ENCODE results near the gene PKNOX1.
"Not testable (repeated sequence)": the region's sequence is repeated elsewhere in the genome, so short reads cannot be mapped to it uniquely, and the experiment has no call there.

The PKNOX1 gene

DNA sequence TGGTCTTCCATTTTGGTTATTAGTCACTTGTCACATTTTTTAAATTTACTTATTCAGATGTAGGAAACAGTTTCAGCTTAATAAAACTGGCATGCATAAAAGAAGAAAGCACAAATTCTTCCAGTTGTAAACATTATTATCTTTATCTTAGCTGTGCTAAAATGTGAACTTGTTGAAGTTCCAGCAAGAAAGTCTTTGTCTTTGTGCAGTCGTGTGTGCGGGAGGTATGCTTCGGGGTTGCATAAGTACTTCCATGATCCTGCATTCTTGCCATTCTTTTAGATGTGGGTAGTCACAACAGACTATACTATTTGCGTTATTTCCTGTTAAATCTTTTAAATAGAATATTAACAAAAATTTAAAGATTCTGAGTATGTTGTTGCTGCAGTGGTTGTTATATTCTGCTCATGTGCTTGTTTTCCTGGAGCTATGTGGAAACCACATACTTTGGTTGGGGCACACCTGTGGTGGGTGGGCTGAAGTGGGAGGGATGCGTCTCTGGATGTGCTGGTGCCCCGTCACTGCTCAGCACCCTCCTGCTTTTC lies 51.3 kb downstream of the PKNOX1 start:
- Histone ChIP-seq H3K9me3 (ENCODE audit: insufficient read depth, low read depth, low read length) (no peaks in the 10 kb centered on the region), H3K4me3 (ENCODE audit: low read length) (no peak overlapping the region), H3K27me3 (ENCODE audit: insufficient read depth, low read length) (no peaks in the 10 kb centered on the region), H3K27ac (ENCODE audit: low read length) (no peak overlapping the region), H3K9ac (ENCODE audit: low read depth, low read length) (no peak overlapping the region), H3K4me1 (ENCODE audit: insufficient read depth, low read length) (no peaks in the 10 kb centered on the region), H3K36me3 (ENCODE audit: insufficient read depth, low read depth, low read length) (peaks cover 67% of the 10 kb centered on the region)

DNA sequence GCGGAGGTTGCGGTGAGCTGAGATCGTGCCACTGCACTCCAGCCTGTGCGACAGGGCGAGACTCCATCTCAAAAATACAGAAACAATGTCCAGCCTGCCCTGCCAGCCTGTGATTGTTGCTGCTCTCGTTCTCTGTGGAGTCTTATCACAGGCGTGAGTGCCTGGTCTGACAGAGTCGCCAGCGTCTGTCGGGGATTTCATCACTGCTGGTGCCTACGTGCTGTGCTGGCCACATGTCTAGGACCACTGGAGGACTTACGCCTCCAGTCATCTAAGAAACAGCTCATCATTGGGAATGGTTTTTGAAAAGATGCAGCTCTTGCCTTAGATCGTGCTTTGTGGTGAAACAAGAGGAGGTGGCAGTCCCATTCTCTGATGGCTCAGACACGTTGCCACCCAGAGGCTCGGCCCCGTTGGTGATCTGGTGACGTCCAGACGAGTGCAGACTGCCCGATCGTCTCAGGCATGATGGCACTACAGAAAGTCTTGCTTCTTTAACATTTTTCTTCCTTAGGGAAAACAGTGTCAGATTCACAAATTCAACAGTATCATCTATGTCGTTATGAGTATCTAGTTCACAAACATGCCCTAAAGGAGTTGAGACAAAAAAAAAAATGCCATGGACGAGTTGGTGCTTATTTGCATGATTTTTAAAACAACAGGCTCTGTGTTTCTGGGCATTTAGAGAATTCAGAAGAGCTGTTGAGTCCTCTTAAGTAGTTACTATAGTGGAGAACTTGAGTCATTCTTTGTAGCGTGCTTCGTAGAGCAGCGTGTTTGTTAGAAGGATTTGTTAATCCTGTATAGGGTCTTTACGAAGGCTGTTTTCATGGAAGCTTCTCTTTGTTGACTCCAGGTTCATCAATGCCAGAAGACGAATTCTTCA lies 53.7 kb downstream of the PKNOX1 start:
- Histone ChIP-seq H3K9ac (ENCODE audit: low read depth, low read length) (no peak overlapping the region), H3K27me3 (ENCODE audit: insufficient read depth, low read length) (no peaks in the 10 kb centered on the region), H3K4me1 (ENCODE audit: insufficient read depth, low read length) (no peaks in the 10 kb centered on the region), H3K4me3 (ENCODE audit: low read length) (no peak overlapping the region), H3K36me3 (ENCODE audit: insufficient read depth, low read depth, low read length) (peaks cover 68% of the 10 kb centered on the region), H3K9me3 (ENCODE audit: insufficient read depth, low read depth, low read length) (no peaks in the 10 kb centered on the region), H3K27ac (ENCODE audit: low read length) (no peak overlapping the region)

DNA sequence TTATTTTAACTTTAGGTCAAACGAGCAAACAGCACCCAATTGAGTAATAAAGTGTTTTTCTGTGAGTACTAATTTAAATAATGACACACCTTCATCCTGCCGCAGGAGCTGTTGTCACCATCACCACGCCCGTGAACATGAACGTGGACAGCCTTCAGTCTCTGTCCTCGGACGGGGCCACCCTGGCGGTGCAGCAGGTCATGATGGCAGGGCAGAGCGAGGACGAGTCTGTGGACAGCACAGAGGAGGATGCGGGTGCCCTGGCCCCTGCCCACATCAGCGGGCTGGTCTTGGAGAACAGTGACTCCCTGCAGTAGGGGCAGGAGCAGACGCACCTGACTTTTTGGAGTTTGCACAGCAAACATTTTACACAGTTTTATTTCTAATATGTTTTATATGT lies 55.4 kb downstream of the PKNOX1 start:
- Histone ChIP-seq H3K4me1 (ENCODE audit: insufficient read depth, low read length) (no peaks in the 10 kb centered on the region), H3K27me3 (ENCODE audit: insufficient read depth, low read length) (no peaks in the 10 kb centered on the region), H3K27ac (ENCODE audit: low read length) (no peak overlapping the region), H3K9me3 (ENCODE audit: insufficient read depth, low read depth, low read length) (no peaks in the 10 kb centered on the region), H3K36me3 (ENCODE audit: insufficient read depth, low read depth, low read length) (peaks cover 63% of the 10 kb centered on the region), H3K9ac (ENCODE audit: low read depth, low read length) (no peak overlapping the region), H3K4me3 (ENCODE audit: low read length) (no peak overlapping the region)

DNA sequence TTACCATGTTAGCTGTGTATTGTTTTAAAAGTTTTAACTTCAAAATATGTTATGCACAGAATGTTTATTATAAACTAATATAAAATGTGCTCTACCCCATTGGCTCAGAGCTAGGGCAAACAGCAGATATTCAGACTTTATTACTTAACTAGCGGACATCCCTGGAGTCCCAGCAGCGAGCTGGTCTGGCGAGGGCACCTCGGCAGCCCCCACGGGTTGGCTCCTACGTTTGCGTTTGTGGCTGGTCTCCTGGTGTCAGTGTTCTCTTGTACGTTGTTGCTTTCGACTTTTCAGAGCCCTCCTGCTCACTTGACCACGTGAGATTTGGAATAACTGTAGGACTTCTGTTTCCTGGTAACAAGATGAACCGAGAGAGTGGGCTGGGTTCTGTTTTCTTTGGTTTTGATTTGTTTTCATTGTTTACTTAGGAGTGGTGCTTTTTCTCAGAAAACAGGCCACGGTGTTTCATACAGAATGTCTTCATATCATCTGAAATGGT lies 56.8 kb downstream of the PKNOX1 start:
- no peak overlapping the region for H3K9ac ChIP-seq (ENCODE audit: low read depth, low read length)
- H3K27ac ChIP-seq (ENCODE audit: low read length), result no peak overlapping the region
- no peaks in the 10 kb centered on the region for H3K27me3 ChIP-seq (ENCODE audit: insufficient read depth, low read length)
- H3K9me3 ChIP-seq (ENCODE audit: insufficient read depth, low read depth, low read length), result no peaks in the 10 kb centered on the region
- H3K4me1 ChIP-seq (ENCODE audit: insufficient read depth, low read length), result no peaks in the 10 kb centered on the region
- H3K36me3 ChIP-seq (ENCODE audit: insufficient read depth, low read depth, low read length), result peaks cover 56% of the 10 kb centered on the region
- H3K4me3 ChIP-seq (ENCODE audit: low read length), result no peak overlapping the region

DNA sequence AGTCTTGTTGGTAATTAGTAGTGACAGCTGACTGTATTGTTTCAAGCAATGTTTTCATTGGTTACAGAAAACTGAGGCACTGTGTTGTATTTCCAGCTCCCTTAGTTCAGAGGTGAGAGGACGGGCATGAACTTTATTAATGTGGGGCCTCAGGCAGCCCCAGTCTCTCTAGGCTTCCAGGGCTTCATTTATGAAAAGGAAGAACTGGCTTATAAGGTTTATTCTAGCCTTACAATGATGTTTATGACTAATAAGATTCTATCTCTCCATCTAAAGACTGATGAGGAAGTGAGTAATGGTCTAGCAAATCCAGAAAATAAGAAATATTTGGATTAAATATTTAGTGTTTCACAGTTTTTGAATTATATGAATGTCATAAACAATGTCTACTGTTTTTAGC lies 59.7 kb downstream of the PKNOX1 start:
- Histone ChIP-seq H3K4me1 (ENCODE audit: insufficient read depth, low read length) (no peaks in the 10 kb centered on the region), H3K4me3 (ENCODE audit: low read length) (no peak overlapping the region), H3K9ac (ENCODE audit: low read depth, low read length) (no peak overlapping the region), H3K36me3 (ENCODE audit: insufficient read depth, low read depth, low read length) (peaks cover 39% of the 10 kb centered on the region), H3K27ac (ENCODE audit: low read length) (no peak overlapping the region), H3K9me3 (ENCODE audit: insufficient read depth, low read depth, low read length) (no peaks in the 10 kb centered on the region), H3K27me3 (ENCODE audit: insufficient read depth, low read length) (no peaks in the 10 kb centered on the region)

DNA sequence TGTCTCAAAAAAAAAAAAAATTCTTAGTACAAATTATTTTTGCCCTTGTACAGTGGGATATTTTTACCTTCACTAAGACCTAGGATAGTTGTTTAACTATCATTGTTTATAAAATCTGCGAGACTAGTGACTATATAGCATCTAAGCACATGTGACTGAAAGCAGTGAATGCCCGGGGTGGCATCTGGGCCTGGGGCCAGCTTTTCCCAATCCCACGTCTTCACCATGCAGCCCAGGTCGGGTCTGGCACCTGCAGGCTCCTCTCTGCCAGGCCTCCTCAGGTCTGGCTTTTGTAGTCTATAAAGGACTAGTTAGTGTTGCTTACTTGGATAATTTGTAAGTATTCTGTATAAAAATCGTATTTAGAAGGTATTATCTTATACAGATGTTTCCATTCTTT lies 60.5 kb downstream of the PKNOX1 start:
- Histone ChIP-seq H3K36me3 (ENCODE audit: insufficient read depth, low read depth, low read length) (peaks cover 33% of the 10 kb centered on the region), H3K9ac (ENCODE audit: low read depth, low read length) (no peak overlapping the region), H3K9me3 (ENCODE audit: insufficient read depth, low read depth, low read length) (no peaks in the 10 kb centered on the region), H3K27ac (ENCODE audit: low read length) (no peak overlapping the region), H3K27me3 (ENCODE audit: insufficient read depth, low read length) (no peaks in the 10 kb centered on the region), H3K4me3 (ENCODE audit: low read length) (no peak overlapping the region), H3K4me1 (ENCODE audit: insufficient read depth, low read length) (no peaks in the 10 kb centered on the region)

DNA sequence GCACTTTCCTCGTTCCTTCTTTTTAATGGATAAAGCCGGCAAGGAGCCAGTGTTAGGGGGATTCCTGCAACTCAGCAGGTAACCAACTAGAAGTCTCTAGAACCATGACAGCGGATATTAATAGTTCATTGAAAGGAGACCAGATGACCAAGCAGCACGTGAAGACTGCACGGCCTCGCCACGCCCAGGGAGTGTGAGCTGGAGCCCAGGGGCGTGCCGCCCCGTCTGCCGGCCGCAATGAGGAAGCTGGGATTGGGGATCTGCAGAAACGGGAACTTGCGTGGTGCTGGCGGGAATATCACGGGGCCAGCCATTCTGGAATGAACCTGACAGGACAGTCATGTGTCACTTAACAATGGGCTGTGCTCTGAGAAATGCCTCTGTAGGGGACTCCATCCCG lies 62.5 kb downstream of the PKNOX1 start:
- H3K9ac ChIP-seq (ENCODE audit: low read depth, low read length); H3K27me3 ChIP-seq (ENCODE audit: insufficient read depth, low read length); H3K4me3 ChIP-seq (ENCODE audit: low read length); H3K4me1 ChIP-seq (ENCODE audit: insufficient read depth, low read length); H3K27ac ChIP-seq (ENCODE audit: low read length); H3K9me3 ChIP-seq (ENCODE audit: insufficient read depth, low read depth, low read length): not testable (repeated sequence)
- H3K36me3 ChIP-seq (ENCODE audit: insufficient read depth, low read depth, low read length), result peaks cover 14% of the 10 kb centered on the region

DNA sequence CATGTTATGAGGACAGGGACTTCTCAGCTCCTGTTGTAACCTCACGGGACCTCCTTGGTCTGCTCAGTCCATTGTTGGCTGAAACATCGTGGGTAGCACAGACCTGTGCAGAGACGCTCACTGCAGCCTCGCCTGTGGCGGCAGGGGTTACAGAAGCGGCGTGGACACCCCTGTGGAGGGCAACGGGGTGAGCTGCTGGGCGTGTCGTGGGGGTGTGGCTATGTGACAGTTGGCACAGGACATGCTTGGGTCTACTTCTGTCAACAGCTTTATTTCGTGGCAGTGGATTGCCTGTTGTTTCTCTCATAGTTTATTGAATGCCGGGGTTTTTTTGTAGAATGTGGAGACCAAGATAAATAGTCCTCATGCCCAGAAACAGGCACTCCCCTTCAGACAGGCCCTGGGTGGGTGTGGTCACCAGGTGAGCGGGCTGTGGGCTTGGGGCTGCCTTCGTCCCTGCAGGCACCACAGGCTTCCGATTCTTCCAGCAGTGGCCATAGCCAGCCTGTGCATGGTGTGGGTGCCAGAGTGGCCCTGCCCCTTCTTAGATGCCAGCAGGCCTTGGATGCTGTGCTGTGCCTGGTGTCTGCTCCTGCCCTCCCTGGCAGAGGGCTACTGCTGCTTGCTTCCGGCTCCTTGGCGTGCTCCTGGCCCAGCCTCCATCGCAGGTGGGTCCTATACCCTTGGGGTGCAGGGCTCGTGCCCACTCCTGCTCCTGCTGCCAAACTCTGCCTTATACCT lies 63.7 kb downstream of the PKNOX1 start:
- H3K4me1 ChIP-seq (ENCODE audit: insufficient read depth, low read length); H3K27me3 ChIP-seq (ENCODE audit: insufficient read depth, low read length); H3K4me3 ChIP-seq (ENCODE audit: low read length); H3K9me3 ChIP-seq (ENCODE audit: insufficient read depth, low read depth, low read length); H3K27ac ChIP-seq (ENCODE audit: low read length); H3K36me3 ChIP-seq (ENCODE audit: insufficient read depth, low read depth, low read length); H3K9ac ChIP-seq (ENCODE audit: low read depth, low read length): not testable (repeated sequence)

DNA sequence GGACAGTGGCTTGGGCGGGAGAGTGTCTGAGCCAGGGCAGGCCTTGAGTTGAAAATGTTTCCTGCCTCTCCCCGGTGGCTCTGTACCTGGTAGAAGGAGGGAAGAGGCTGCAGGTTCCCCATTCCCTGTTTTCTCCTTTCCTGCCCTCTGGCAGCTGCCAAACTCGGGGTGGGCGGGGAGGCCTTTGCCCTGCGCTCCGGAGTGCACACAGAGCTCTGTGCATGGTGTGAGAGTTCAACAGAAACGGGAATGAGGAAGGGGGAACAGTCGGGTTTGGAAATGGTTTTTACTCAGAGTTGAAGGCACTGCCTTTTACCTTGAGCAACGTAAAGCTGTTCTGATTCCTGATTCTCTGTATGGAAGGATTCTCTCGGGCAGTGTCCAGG lies 64.3 kb downstream of the PKNOX1 start:
- not testable (repeated sequence) for H3K36me3 ChIP-seq (ENCODE audit: insufficient read depth, low read depth, low read length); H3K9ac ChIP-seq (ENCODE audit: low read depth, low read length); H3K27me3 ChIP-seq (ENCODE audit: insufficient read depth, low read length); H3K9me3 ChIP-seq (ENCODE audit: insufficient read depth, low read depth, low read length); H3K4me1 ChIP-seq (ENCODE audit: insufficient read depth, low read length); H3K4me3 ChIP-seq (ENCODE audit: low read length); H3K27ac ChIP-seq (ENCODE audit: low read length)

DNA sequence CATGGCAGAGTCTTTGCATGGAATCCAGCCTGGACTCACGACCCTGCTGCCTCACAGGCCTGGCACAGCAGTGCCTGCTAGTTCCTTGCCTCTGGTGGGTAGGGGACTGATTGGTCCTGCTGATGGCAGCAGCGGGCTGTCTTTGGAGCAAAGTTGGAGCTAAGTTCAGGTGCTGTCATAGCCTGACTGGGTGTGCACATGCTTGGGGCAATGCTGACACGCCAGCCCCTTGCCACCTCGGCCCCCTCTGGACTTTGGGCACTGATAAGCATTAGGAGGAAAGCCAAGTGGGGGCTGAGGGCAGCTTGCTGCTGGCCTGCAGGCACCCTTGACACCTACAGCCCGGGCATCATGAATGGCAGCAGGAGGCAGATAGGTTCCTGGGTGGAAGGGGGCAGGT lies 67.8 kb downstream of the PKNOX1 start:
- H3K27ac ChIP-seq (ENCODE audit: low read length); H3K36me3 ChIP-seq (ENCODE audit: insufficient read depth, low read depth, low read length): not testable (repeated sequence)

DNA sequence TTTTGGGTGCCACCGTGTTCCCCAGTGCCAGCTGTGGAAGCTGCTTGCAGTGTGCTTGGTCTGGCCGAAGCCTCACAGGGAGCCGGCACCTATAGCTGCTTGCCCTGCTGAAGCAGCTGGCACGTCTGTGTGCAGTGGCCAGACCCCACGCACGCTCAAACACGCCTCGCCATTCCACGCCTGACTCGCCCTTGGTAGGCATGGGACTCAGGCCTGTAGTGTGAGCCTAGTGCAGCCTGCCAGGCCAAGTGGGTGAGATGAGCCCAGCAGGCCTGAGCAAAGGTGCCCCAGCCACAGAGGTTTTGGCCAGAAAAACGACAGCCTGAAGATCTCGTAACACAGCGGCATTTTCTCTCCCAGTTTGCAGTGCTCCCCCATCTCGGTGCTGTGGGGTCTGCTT lies 68.9 kb downstream of the PKNOX1 start:
- not testable (repeated sequence) for H3K27ac ChIP-seq (ENCODE audit: low read length); H3K36me3 ChIP-seq (ENCODE audit: insufficient read depth, low read depth, low read length); H3K9ac ChIP-seq (ENCODE audit: low read depth, low read length); H3K4me3 ChIP-seq (ENCODE audit: low read length); H3K27me3 ChIP-seq (ENCODE audit: insufficient read depth, low read length); H3K9me3 ChIP-seq (ENCODE audit: insufficient read depth, low read depth, low read length); H3K4me1 ChIP-seq (ENCODE audit: insufficient read depth, low read length)

More for the DNA sequence above, 67.8 kb downstream of the PKNOX1 start:
- not testable (repeated sequence) for H3K9ac ChIP-seq (ENCODE audit: low read depth, low read length); H3K9me3 ChIP-seq (ENCODE audit: insufficient read depth, low read depth, low read length); H3K4me3 ChIP-seq (ENCODE audit: low read length); H3K4me1 ChIP-seq (ENCODE audit: insufficient read depth, low read length); H3K27me3 ChIP-seq (ENCODE audit: insufficient read depth, low read length)

DNA sequence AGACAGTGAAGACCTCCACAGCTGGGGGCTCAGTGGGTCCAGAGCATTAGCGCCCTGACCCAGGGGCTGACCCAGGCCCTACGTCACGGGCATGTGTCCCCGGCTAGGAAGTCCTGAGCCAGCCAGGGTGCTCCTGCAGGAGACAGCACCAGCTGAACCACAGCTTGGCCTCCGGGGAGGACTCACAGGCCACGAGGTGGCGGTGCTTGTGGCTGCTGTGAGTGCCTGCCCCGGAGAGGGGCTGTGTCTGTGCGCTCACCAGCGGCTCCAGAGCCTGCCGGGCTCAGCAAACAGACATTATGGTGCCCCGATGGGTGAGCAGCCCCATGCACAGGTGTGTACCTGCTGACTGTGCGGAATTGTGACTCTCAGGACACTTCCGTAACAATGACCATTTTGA lies 70.2 kb downstream of the PKNOX1 start:
- not testable (repeated sequence) for H3K9ac ChIP-seq (ENCODE audit: low read depth, low read length); H3K36me3 ChIP-seq (ENCODE audit: insufficient read depth, low read depth, low read length); H3K9me3 ChIP-seq (ENCODE audit: insufficient read depth, low read depth, low read length); H3K4me1 ChIP-seq (ENCODE audit: insufficient read depth, low read length); H3K27me3 ChIP-seq (ENCODE audit: insufficient read depth, low read length); H3K27ac ChIP-seq (ENCODE audit: low read length); H3K4me3 ChIP-seq (ENCODE audit: low read length)

All from iPS-20b (cell line).